ENCODE measurements around the gene GIMAP5.

GRCh38 chr7:150728011-150728410, 9.2 kb upstream of the GIMAP5 start:
- TF ChIP-seq EZH2 (IDR thresholded peaks at IDR 0.05; ENCODE audit: borderline replicate concordance, low read depth, low read length, severe bottlenecking) (no peak), CTCF (IDR thresholded peaks at IDR 0.05; ENCODE audit: borderline replicate concordance, extremely low read depth, low read length, poor library complexity, severe bottlenecking) (no peak)

All from DND-41 (cell line).